Lower leg skin (tissue), 4 donors: ENCODE measurements around the gene RRAGA. TPM values are rescaled to one million over a fixed set of nuclear protein-coding genes. Genes with fewer than 3 reads are reported as not detected.
"Not testable (repeated sequence)": the region's sequence is repeated elsewhere in the genome, so short reads cannot be mapped to it uniquely, and the experiment has no call there.

Experiments used
- DNase-seq, 2 donors: peaks; one replicate each; pipeline ENCODE4 v3.0.0-alpha.2; 2019; ENCODE audit warnings: low spot score in 2 of 2
- H3K4me3 ChIP-seq: fragments of 200-600 bp; sonication (generic); 2 replicates; pipeline ENCODE4 v1.5.1; 2017; ENCODE audit warnings: mild to moderate bottlenecking, low read depth; ENCODE audit not compliant: poor library complexity, severe bottlenecking
- CTCF ChIP-seq, 3 donors: fragments of 450-650 bp; IDR thresholded peaks; one replicate each; pipeline ENCODE4 v1.5.1; 2016; ENCODE audit warnings: antibody characterized with exemption in 3 of 3, mild to moderate bottlenecking in 3 of 3, moderate library complexity in 2 of 3
- POLR2A ChIP-seq, 2 donors: fragments of 450-650 bp; IDR thresholded peaks; one replicate each; pipeline ENCODE4 v1.6.1; 2016 to 2017; ENCODE audit warnings: antibody characterized with exemption in 2 of 2, mild to moderate bottlenecking in 1 of 2, moderate library complexity in 1 of 2
- WGBS, 2 donors: methylation state at CpG; one replicate each; pipeline ENCODE4 v1.1.5; 2018; 5-methylcytosine and 5-hydroxymethylcytosine counted together
- intact Hi-C: fragments of 100-400 bp; cut with DNase I; formaldehyde crosslinking; loops from one replicate; pipeline ENCODE4 v1.15.0; 2023; ENCODE audit warnings: low total_unique reads
- total RNA-seq, 4 donors: library from RNA; depleted of rRNA; stranded (reverse); fragments of >200 nt; gene quantifications; one replicate each; pipeline ENCODE4 v1.1.0, GENCODE V29; 2016

The RRAGA gene
- total RNA-seq = 10 to 100 TPM; 54.7 to 72.7 (median 56.8) TPM

- 0% methylated on average over 36 to 59 of the region's 82 CpGs for WGBS, 2 donors
- DNase-seq = peak; percentile 92 to 99
- intact Hi-C loops = no loop called here
These were observed at the start of gene RRAGA for GRCh38 chr9:19048966-19049916. Gene RRAGA (plus strand): TSS chr9:19049427. CDS start chr9:19049660, 233 bp downstream.

GRCh38 chr9:19000133-19000532 is 49.1 kb upstream of the RRAGA start:
- no peak for DNase-seq
- 89 to 93% methylated on average over 10 to 15 of the region's 16 CpGs for WGBS, 2 donors
- no peak overlapping the region for H3K4me3 ChIP-seq
- no peak for TF ChIP-seq POLR2A (IDR thresholded peaks at IDR 0.05)
- TF ChIP-seq CTCF (IDR thresholded peaks at IDR 0.05) = no peak
- intact Hi-C loops = no loop called here

More at GRCh38 chr9:19048966-19049916, at the start of gene RRAGA:
- peak within 1 kb of the TSS; percentile 70 for H3K4me3 ChIP-seq
- peak in 1 of 2 donors; percentile 3 for TF ChIP-seq POLR2A (IDR thresholded peaks at IDR 0.05)
- TF ChIP-seq CTCF (IDR thresholded peaks at IDR 0.05) = peak in 1 of 3 donors; percentile 84

- 87 to 89% methylated on average over 5 of the region's 5 CpGs for WGBS, 2 donors
These were observed 39.7 kb upstream of the RRAGA start for GRCh38 chr9:19009391-19009965.

GRCh38 chr9:19018201-19018600 is 31.0 kb upstream of the RRAGA start:
- TF ChIP-seq CTCF (IDR thresholded peaks at IDR 0.05) = no peak
- no peak for TF ChIP-seq POLR2A (IDR thresholded peaks at IDR 0.05)
- WGBS, 2 donors = 57% methylated on average over 4 of the region's 4 CpGs
- no peak overlapping the region for H3K4me3 ChIP-seq
- DNase-seq = no peak
- intact Hi-C loops = no loop called here

More at GRCh38 chr9:19009391-19009965, 39.7 kb upstream of the RRAGA start:
- no peak overlapping the region for H3K4me3 ChIP-seq
- intact Hi-C loops = no loop called here
- no peak for TF ChIP-seq CTCF (IDR thresholded peaks at IDR 0.05)
- TF ChIP-seq POLR2A (IDR thresholded peaks at IDR 0.05) = no peak
- no peak for DNase-seq

- no peak for DNase-seq
- no peak overlapping the region for H3K4me3 ChIP-seq
- intact Hi-C loops = no loop called here
- TF ChIP-seq POLR2A (IDR thresholded peaks at IDR 0.05) = no peak
- WGBS, 2 donors = 78 to 81% methylated on average over 3 of the region's 3 CpGs
These were observed 28.3 kb upstream of the RRAGA start for GRCh38 chr9:19020886-19021455.

GRCh38 chr9:19021649-19022048 is 27.6 kb upstream of the RRAGA start:
- 93 to 98% methylated on average over 2 of the region's 2 CpGs for WGBS, 2 donors
- intact Hi-C loops, DNase-seq, H3K4me3 ChIP-seq: not testable (repeated sequence)
